HL-60 (cell line): ENCODE measurements around the gene MOV10L1.

ENCODE experiments used
- GABPA ChIP-seq: IDR thresholded peaks from 2 replicates; pipeline ENCODE4 v1.6.1; 2012; ENCODE audit warnings: low read depth
- POLR2AphosphoS5 ChIP-seq: IDR thresholded peaks from 2 replicates; pipeline ENCODE4 v1.6.1; 2012; ENCODE audit warnings: low read depth
- TF ChIP-seq, protein P1 (sequence below): IDR thresholded peaks from one replicate; pipeline ENCODE4 v1.5.1; 2011; ENCODE audit warnings: low read length, control low read depth, inconsistent platforms; ENCODE audit not compliant: insufficient read depth
- TF ChIP-seq, protein P2 (sequence below): IDR thresholded peaks from 2 replicates; pipeline ENCODE4 v1.6.1; 2012; ENCODE audit warnings: low read depth; ENCODE audit not compliant: insufficient replicate concordance

DNA sequence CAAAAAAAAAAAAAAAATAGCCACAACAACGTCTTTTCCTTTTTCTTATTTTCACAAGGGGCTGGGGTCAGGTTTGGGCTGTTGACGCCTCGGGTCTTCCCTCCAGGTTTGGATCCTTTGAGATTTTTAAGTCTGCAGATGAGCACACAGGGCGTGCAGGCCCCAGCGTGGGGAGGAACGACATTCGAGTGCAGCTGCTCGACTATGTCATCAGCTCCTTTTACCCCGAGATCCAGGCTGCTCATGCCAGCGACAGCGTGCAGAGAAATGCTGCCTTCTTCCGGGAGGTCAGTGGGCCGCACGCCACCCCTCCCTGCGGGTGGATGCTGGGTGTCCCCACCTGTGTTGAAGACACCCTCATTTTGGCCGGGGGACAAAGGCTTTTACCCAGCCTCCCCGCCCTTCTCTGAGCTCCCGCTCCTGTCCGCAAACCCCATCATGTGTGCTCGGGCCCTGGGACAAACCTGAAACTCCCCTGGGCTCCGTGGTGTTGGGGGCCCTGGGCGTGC, 118.7 kb downstream of the MOV10L1 start:
- TF ChIP-seq, protein P1, sequence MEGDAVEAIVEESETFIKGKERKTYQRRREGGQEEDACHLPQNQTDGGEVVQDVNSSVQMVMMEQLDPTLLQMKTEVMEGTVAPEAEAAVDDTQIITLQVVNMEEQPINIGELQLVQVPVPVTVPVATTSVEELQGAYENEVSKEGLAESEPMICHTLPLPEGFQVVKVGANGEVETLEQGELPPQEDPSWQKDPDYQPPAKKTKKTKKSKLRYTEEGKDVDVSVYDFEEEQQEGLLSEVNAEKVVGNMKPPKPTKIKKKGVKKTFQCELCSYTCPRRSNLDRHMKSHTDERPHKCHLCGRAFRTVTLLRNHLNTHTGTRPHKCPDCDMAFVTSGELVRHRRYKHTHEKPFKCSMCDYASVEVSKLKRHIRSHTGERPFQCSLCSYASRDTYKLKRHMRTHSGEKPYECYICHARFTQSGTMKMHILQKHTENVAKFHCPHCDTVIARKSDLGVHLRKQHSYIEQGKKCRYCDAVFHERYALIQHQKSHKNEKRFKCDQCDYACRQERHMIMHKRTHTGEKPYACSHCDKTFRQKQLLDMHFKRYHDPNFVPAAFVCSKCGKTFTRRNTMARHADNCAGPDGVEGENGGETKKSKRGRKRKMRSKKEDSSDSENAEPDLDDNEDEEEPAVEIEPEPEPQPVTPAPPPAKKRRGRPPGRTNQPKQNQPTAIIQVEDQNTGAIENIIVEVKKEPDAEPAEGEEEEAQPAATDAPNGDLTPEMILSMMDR, result no peak
- TF ChIP-seq, protein P2, sequence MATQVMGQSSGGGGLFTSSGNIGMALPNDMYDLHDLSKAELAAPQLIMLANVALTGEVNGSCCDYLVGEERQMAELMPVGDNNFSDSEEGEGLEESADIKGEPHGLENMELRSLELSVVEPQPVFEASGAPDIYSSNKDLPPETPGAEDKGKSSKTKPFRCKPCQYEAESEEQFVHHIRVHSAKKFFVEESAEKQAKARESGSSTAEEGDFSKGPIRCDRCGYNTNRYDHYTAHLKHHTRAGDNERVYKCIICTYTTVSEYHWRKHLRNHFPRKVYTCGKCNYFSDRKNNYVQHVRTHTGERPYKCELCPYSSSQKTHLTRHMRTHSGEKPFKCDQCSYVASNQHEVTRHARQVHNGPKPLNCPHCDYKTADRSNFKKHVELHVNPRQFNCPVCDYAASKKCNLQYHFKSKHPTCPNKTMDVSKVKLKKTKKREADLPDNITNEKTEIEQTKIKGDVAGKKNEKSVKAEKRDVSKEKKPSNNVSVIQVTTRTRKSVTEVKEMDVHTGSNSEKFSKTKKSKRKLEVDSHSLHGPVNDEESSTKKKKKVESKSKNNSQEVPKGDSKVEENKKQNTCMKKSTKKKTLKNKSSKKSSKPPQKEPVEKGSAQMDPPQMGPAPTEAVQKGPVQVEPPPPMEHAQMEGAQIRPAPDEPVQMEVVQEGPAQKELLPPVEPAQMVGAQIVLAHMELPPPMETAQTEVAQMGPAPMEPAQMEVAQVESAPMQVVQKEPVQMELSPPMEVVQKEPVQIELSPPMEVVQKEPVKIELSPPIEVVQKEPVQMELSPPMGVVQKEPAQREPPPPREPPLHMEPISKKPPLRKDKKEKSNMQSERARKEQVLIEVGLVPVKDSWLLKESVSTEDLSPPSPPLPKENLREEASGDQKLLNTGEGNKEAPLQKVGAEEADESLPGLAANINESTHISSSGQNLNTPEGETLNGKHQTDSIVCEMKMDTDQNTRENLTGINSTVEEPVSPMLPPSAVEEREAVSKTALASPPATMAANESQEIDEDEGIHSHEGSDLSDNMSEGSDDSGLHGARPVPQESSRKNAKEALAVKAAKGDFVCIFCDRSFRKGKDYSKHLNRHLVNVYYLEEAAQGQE, result no peak
- TF ChIP-seq GABPA (no peak), POLR2AphosphoS5 (peak; percentile 21; the same call in 1 of the 2 replicates)
